ENCODE data around the gene PAGR1.
"Not testable (repeated sequence)": the region's sequence is repeated elsewhere in the genome, so short reads cannot be mapped to it uniquely, and the experiment has no call there.

Gene PAGR1

DNA sequence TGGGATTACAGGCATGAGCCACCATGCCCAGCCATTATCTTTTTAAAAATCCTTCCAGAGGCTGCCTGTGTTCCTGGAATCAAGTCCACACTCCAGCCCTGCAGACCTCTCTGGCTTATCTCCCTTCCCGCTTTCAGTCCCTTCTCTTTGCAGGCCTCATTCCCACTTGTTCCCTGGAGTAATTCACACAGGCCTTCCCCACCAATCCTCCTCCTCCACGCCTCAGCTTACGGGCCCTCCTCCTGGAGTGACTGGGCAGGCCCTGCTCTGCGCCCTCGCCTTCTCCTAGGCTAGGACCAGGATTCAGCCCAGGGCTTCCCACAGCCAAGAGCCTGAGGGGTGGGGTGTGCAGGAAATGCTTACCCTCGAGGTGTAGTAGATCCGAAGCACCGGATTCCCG is 44.3 kb downstream of the PAGR1 start:
- Histone ChIP-seq H3K4me3 (ENCODE audit: low read depth, low read length) (no peak overlapping the region), H3K27ac (ENCODE audit: low read depth, low read length) (no peak overlapping the region), H3K27me3 (ENCODE audit: control insufficient read depth, insufficient read depth, low read length) (no peaks in the 10 kb centered on the region), H3K9ac (ENCODE audit: low read length) (no peak overlapping the region), H3K4me1 (ENCODE audit: control insufficient read depth, insufficient read depth, low read length) (peaks cover 9% of the 10 kb centered on the region), H3K36me3 (ENCODE audit: control insufficient read depth, insufficient read depth, low read length) (peaks cover 30% of the 10 kb centered on the region), H3K9me3 (ENCODE audit: control insufficient read depth, insufficient read depth, low read depth, low read length) (no peaks in the 10 kb centered on the region)

DNA sequence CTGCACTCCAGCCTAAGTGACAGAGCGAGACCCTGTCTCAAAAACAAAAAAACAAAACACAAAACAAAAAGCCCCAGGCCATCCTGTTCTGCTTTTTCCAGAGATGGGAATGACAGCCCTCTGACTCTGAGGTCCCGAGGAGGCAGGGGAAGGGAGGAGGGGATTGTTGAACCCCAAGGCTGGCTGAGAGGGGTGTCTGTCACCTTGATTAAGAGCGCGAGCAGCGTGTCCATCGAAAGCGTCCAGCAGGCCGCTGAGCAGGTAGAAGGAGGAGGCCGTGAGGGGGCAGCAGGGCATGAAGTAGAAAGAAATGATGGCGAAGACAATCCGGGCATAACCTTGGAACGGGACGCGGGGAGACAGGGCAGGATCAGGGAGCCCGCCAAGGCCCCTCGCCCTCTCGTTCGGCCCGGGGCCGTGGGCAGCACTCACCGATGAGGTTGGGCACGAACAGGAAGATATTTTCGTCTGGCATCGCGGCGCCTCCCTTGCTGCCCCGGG is 46.5 kb downstream of the PAGR1 start:
- H3K9me3 ChIP-seq (ENCODE audit: control insufficient read depth, insufficient read depth, low read depth, low read length) = no peaks in the 10 kb centered on the region
- H3K4me3 ChIP-seq (ENCODE audit: low read depth, low read length) = peak overlapping the region; percentile 97
- peak overlapping the region; percentile 99 for H3K9ac ChIP-seq (ENCODE audit: low read length)
- peaks cover 30% of the 10 kb centered on the region for H3K36me3 ChIP-seq (ENCODE audit: control insufficient read depth, insufficient read depth, low read length)
- H3K27me3 ChIP-seq (ENCODE audit: control insufficient read depth, insufficient read depth, low read length) = no peaks in the 10 kb centered on the region
- peaks cover 9% of the 10 kb centered on the region for H3K4me1 ChIP-seq (ENCODE audit: control insufficient read depth, insufficient read depth, low read length)
- no peak overlapping the region; the same call in 1 of the 2 replicates for H3K27ac ChIP-seq (ENCODE audit: low read depth, low read length)

DNA sequence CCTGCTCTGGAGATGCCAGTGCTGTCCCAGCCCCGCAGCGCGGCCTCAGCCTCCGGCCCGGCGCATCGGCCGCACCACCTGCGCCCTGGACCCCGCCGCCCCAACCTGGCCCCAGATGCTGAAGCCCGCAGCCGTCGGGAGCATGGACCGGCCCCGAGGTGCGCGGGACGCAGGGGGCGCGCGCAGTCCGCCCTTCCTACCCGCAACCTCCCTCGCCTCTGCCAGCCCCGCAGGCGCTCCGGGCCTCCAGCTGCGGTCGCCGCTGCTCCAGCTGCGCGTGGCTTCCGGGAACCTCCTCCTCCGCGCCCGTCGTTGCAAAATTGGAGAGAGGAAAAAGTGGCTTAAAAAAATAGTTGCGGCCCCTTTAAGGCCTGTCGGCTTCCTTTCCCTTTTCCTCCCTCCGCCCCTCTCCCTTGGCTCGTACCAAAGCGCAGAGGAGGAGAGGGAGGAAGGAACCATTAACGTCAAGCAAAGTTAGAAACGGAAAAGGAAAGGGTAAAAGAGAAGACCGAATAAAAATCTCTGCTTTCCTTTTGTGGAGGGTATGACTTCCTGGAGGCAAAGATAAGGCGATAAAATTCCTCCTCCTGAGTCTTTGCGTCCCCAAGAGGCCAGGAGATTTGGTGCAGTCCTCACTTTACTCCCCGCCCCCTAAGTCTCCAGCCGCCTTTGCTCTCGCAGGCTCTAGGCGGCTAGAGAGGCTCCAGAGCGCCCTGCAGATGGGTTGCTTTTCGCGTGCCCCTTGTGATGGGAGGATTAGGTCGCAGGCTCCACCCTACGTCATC is 47.1 kb downstream of the PAGR1 start, which contains the start of gene CDIPT:
Gene CDIPT, minus strand, starts transcription at position 343 of the 785 bp plus-strand sequence. CDS start 369 bp downstream, outside the sequence.
- Histone ChIP-seq H3K4me3 (ENCODE audit: low read depth, low read length) (peak within 1 kb of the TSS; percentile 97), H3K4me1 (ENCODE audit: control insufficient read depth, insufficient read depth, low read length) (peaks cover 9% of the 10 kb centered on the region), H3K27ac (ENCODE audit: low read depth, low read length) (peak within 1 kb of the TSS; percentile 99), H3K9me3 (ENCODE audit: control insufficient read depth, insufficient read depth, low read depth, low read length) (no peaks in the 10 kb centered on the region), H3K9ac (ENCODE audit: low read length) (peak within 1 kb of the TSS; percentile 99), H3K27me3 (ENCODE audit: control insufficient read depth, insufficient read depth, low read length) (no peaks in the 10 kb centered on the region), H3K36me3 (ENCODE audit: control insufficient read depth, insufficient read depth, low read length) (peaks cover 30% of the 10 kb centered on the region)

DNA sequence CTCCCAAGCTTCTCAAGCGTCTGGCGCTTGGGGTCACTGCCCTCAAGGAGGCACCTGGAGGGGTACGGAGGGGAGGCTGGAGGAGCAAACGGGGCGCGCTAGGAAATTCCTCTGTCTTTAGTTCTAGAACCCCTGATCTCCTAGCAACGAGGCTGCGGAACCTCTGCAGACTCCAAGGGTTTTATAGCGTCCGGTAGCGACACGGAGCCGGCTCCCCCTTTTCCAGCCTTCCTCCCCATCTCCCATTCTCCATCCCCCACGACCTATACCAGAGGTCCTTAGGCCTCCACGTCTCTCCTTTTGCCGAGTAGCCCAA is 47.7 kb downstream of the PAGR1 start:
- peaks cover 9% of the 10 kb centered on the region for H3K4me1 ChIP-seq (ENCODE audit: control insufficient read depth, insufficient read depth, low read length)
- no peaks in the 10 kb centered on the region for H3K9me3 ChIP-seq (ENCODE audit: control insufficient read depth, insufficient read depth, low read depth, low read length)
- peaks cover 25% of the 10 kb centered on the region for H3K36me3 ChIP-seq (ENCODE audit: control insufficient read depth, insufficient read depth, low read length)
- H3K4me3 ChIP-seq (ENCODE audit: low read depth, low read length) = peak overlapping the region; percentile 97
- peak overlapping the region; percentile 99; the same call in 1 of the 2 replicates for H3K27ac ChIP-seq (ENCODE audit: low read depth, low read length)
- H3K27me3 ChIP-seq (ENCODE audit: control insufficient read depth, insufficient read depth, low read length) = no peaks in the 10 kb centered on the region
- H3K9ac ChIP-seq (ENCODE audit: low read length) = peak overlapping the region; percentile 1

DNA sequence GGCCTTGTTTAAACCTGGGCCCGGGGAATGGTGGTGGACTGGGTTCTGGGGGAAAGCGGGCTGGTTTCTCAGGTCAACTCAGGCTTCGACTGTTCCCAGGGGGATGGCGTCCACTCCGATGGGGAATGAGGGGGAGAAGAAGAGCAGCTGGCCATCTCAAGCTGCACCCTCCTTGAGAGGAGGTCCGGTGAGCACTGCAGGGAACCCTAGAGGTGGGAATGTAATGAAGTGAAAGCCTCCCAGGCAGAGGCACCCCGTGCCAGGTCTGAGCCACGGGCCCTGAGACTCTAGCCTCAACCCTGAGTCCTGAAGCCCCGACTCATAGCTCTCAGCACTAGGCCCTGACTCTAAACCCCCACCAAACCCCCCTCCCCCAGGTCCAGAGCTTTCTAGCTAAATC is 48.3 kb downstream of the PAGR1 start:
- H3K9me3 ChIP-seq (ENCODE audit: control insufficient read depth, insufficient read depth, low read depth, low read length) = no peaks in the 10 kb centered on the region
- peaks cover 19% of the 10 kb centered on the region for H3K36me3 ChIP-seq (ENCODE audit: control insufficient read depth, insufficient read depth, low read length)
- no peak overlapping the region for H3K4me3 ChIP-seq (ENCODE audit: low read depth, low read length)
- no peak overlapping the region for H3K27ac ChIP-seq (ENCODE audit: low read depth, low read length)
- H3K9ac ChIP-seq (ENCODE audit: low read length) = no peak overlapping the region
- H3K27me3 ChIP-seq (ENCODE audit: control insufficient read depth, insufficient read depth, low read length) = no peaks in the 10 kb centered on the region
- peaks cover 9% of the 10 kb centered on the region for H3K4me1 ChIP-seq (ENCODE audit: control insufficient read depth, insufficient read depth, low read length)

DNA sequence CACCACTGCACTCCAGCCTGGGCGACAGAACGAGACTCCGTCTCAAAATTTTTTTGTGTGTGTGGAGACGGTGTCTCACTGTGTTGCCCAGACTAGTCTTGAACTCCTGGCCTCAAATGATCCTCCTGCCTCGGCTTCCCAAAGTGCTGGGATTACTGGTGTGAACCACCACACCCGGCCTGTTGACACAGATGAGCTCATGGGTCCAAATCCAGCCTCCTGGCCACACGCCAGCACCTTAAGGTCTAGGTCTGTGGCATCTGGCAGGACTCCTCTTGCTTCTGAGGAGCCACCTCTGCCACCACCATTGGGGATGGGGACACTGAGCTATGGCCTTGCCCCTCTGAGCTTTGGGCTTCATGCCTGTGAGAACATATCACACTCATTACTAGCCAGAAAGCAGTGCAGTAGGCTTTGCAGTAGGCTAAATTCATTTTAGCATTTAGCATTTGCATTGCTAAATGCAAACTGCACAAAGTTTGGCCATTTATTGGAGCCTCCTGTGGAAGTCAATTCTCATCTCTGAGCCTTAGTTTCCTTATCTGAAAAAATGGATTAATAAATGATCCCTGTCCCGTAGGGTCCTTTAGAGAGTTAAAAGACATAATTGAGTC is 52.6 kb downstream of the PAGR1 start:
- no peaks in the 10 kb centered on the region for H3K27me3 ChIP-seq (ENCODE audit: control insufficient read depth, insufficient read depth, low read length)
- no peak overlapping the region for H3K9ac ChIP-seq (ENCODE audit: low read length)
- H3K4me1 ChIP-seq (ENCODE audit: control insufficient read depth, insufficient read depth, low read length) = peaks cover 6% of the 10 kb centered on the region
- peaks cover 21% of the 10 kb centered on the region for H3K36me3 ChIP-seq (ENCODE audit: control insufficient read depth, insufficient read depth, low read length)
- no peak overlapping the region for H3K27ac ChIP-seq (ENCODE audit: low read depth, low read length)
- no peak overlapping the region for H3K4me3 ChIP-seq (ENCODE audit: low read depth, low read length)
- H3K9me3 ChIP-seq (ENCODE audit: control insufficient read depth, insufficient read depth, low read depth, low read length) = no peaks in the 10 kb centered on the region

DNA sequence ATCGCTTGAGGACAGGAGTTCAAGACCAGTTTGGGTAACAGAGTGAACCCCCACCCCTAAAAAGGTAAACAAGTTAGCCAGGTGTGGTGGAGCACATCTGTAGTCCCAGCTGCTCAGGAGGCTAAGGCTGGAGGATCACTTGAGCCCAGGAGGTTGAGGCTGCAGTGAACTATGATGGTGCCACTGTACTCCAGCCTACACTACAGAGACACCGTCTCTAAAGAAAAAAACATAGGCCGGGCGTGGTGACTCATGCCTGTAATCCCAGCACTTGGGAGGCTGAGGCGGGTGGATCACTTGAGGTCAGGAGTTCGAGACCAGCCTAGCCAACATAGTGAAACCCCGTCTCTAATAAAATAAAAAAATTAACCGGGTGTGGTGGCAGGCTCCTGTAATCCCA is 53.1 kb downstream of the PAGR1 start:
- not testable (repeated sequence) for H3K27ac ChIP-seq (ENCODE audit: low read depth, low read length); H3K9ac ChIP-seq (ENCODE audit: low read length); H3K27me3 ChIP-seq (ENCODE audit: control insufficient read depth, insufficient read depth, low read length); H3K9me3 ChIP-seq (ENCODE audit: control insufficient read depth, insufficient read depth, low read depth, low read length); H3K4me3 ChIP-seq (ENCODE audit: low read depth, low read length); H3K4me1 ChIP-seq (ENCODE audit: control insufficient read depth, insufficient read depth, low read length)
- H3K36me3 ChIP-seq (ENCODE audit: control insufficient read depth, insufficient read depth, low read length) = peaks cover 21% of the 10 kb centered on the region

Data from HUES6 (cell line).